ENCODE measurements around the gene SLC35B2.

Gene SLC35B2

DNA sequence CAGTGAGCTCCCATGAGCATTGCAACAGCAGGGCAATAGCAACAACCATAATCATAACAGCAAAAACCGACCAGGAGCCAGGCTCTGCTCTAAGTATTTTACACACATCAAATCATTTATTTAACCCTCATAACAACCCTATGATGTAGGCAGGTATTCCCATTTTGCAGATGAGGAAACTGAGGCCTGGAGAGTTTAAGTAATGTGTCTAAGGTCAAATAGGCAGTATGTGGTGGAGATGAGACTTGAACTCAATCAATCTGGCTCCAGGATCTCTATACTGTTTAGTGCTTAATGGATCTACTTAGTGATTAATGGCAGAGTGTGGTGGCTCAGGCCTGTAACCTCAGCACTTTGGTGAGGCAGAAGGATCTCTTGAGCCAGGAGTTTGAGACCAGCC lies 16.3 kb upstream of the SLC35B2 start:
- peaks cover 68 to 70% of the 10 kb centered on the region in 2 donors for H3K27me3 ChIP-seq (ENCODE audit: control insufficient read depth in 1 of 2, insufficient read depth in 2 of 2, low read length in 2 of 2)
- peaks cover 0 to 3% of the 10 kb centered on the region in 2 donors for H3K4me1 ChIP-seq (ENCODE audit: control insufficient read depth in 1 of 2, insufficient read depth in 2 of 2, low read length in 2 of 2)
- H3K27ac ChIP-seq (ENCODE audit: low read depth, low read length): no peak overlapping the region
- no peak overlapping the region for H3K4me3 ChIP-seq (ENCODE audit: low read depth in 1 of 2, low read length in 2 of 2)
- no peaks in the 10 kb centered on the region for H3K36me3 ChIP-seq (ENCODE audit: control insufficient read depth in 1 of 2, insufficient read depth in 2 of 2, low read length in 2 of 2)
- H3K9me3 ChIP-seq (ENCODE audit: control insufficient read depth in 1 of 2, low read length in 2 of 2): no peaks in the 10 kb centered on the region
- H3K9ac ChIP-seq (ENCODE audit: low read depth in 1 of 2, low read length in 2 of 2): no peak overlapping the region

- no peaks in the 10 kb centered on the region for H3K9me3 ChIP-seq (ENCODE audit: control insufficient read depth in 1 of 2, low read length in 2 of 2)
- no peak overlapping the region for H3K4me3 ChIP-seq (ENCODE audit: low read depth in 1 of 2, low read length in 2 of 2)
- H3K27me3 ChIP-seq (ENCODE audit: control insufficient read depth in 1 of 2, insufficient read depth in 2 of 2, low read length in 2 of 2): peaks cover 69 to 73% of the 10 kb centered on the region in 2 donors
- no peak overlapping the region for H3K9ac ChIP-seq (ENCODE audit: low read depth in 1 of 2, low read length in 2 of 2)
- no peaks in the 10 kb centered on the region for H3K36me3 ChIP-seq (ENCODE audit: control insufficient read depth in 1 of 2, insufficient read depth in 2 of 2, low read length in 2 of 2)
- peaks cover 0 to 3% of the 10 kb centered on the region in 2 donors for H3K4me1 ChIP-seq (ENCODE audit: control insufficient read depth in 1 of 2, insufficient read depth in 2 of 2, low read length in 2 of 2)
- no peak overlapping the region for H3K27ac ChIP-seq (ENCODE audit: low read depth, low read length)
These were observed 15.8 kb upstream of the SLC35B2 start for GRCh38 chr6:44272999-44273566.

- no peaks in the 10 kb centered on the region for H3K36me3 ChIP-seq (ENCODE audit: control insufficient read depth in 1 of 2, insufficient read depth in 2 of 2, low read length in 2 of 2)
- H3K4me1 ChIP-seq (ENCODE audit: control insufficient read depth in 1 of 2, insufficient read depth in 2 of 2, low read length in 2 of 2): peaks cover 0 to 3% of the 10 kb centered on the region in 2 donors
- no peak overlapping the region for H3K27ac ChIP-seq (ENCODE audit: low read depth, low read length)
- H3K27me3 ChIP-seq (ENCODE audit: control insufficient read depth in 1 of 2, insufficient read depth in 2 of 2, low read length in 2 of 2): peaks cover 64 to 67% of the 10 kb centered on the region in 2 donors
- no peak overlapping the region for H3K9ac ChIP-seq (ENCODE audit: low read depth in 1 of 2, low read length in 2 of 2)
- H3K4me3 ChIP-seq (ENCODE audit: low read depth in 1 of 2, low read length in 2 of 2): no peak overlapping the region
- no peaks in the 10 kb centered on the region for H3K9me3 ChIP-seq (ENCODE audit: control insufficient read depth in 1 of 2, low read length in 2 of 2)
These were observed 15.2 kb upstream of the SLC35B2 start for GRCh38 chr6:44272529-44272928.

DNA sequence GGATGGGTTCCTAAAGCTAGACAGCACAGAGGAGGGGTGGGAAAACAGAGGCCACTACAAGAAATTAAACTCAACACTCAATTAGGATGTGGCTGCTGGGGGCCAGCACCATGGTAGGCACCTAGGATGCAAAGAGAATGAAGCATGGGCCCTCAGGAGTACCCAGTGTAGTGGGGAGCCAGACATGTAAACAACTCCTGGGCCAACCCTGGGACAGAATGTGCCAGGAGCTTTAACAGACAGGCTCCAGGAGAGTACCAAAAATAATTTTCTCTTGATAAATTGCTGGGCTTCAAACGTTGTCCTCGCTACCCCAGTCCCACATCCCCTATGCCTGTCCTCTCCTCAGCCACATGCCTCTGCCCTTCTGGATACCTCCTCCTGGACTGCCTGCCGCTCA lies 14.6 kb upstream of the SLC35B2 start:
- H3K36me3 ChIP-seq (ENCODE audit: control insufficient read depth in 1 of 2, insufficient read depth in 2 of 2, low read length in 2 of 2): no peaks in the 10 kb centered on the region
- peaks cover 58 to 64% of the 10 kb centered on the region in 2 donors for H3K27me3 ChIP-seq (ENCODE audit: control insufficient read depth in 1 of 2, insufficient read depth in 2 of 2, low read length in 2 of 2)
- H3K4me3 ChIP-seq (ENCODE audit: low read depth in 1 of 2, low read length in 2 of 2): no peak overlapping the region
- no peak overlapping the region for H3K9ac ChIP-seq (ENCODE audit: low read depth in 1 of 2, low read length in 2 of 2)
- no peak overlapping the region for H3K27ac ChIP-seq (ENCODE audit: low read depth, low read length)
- H3K9me3 ChIP-seq (ENCODE audit: control insufficient read depth in 1 of 2, low read length in 2 of 2): no peaks in the 10 kb centered on the region
- peaks cover 0 to 3% of the 10 kb centered on the region in 2 donors for H3K4me1 ChIP-seq (ENCODE audit: control insufficient read depth in 1 of 2, insufficient read depth in 2 of 2, low read length in 2 of 2)

DNA sequence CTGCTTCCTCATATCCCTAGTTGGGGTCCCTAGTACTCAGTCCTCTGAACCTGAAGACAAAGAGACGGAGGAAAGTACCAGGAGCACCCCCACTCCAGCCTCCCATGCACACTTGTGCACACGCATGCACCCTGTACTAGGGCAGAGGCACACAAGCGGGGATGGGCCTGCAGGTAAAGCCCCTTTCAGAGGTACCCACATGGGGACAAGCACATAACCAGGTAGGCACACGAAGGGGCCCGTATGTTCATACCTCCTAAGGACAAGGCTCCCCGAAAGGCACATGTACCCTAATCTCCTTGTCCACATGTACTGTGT lies 14.0 kb upstream of the SLC35B2 start:
- Histone ChIP-seq H3K9ac (ENCODE audit: low read depth in 1 of 2, low read length in 2 of 2) (no peak overlapping the region), H3K4me3 (ENCODE audit: low read depth in 1 of 2, low read length in 2 of 2) (no peak overlapping the region), H3K9me3 (ENCODE audit: control insufficient read depth in 1 of 2, low read length in 2 of 2) (no peaks in the 10 kb centered on the region), H3K4me1 (ENCODE audit: control insufficient read depth in 1 of 2, insufficient read depth in 2 of 2, low read length in 2 of 2) (peaks cover 0 to 3% of the 10 kb centered on the region in 2 donors), H3K27me3 (ENCODE audit: control insufficient read depth in 1 of 2, insufficient read depth in 2 of 2, low read length in 2 of 2) (peaks cover 52 to 58% of the 10 kb centered on the region in 2 donors), H3K36me3 (ENCODE audit: control insufficient read depth in 1 of 2, insufficient read depth in 2 of 2, low read length in 2 of 2) (no peaks in the 10 kb centered on the region), H3K27ac (ENCODE audit: low read depth, low read length) (no peak overlapping the region)

DNA sequence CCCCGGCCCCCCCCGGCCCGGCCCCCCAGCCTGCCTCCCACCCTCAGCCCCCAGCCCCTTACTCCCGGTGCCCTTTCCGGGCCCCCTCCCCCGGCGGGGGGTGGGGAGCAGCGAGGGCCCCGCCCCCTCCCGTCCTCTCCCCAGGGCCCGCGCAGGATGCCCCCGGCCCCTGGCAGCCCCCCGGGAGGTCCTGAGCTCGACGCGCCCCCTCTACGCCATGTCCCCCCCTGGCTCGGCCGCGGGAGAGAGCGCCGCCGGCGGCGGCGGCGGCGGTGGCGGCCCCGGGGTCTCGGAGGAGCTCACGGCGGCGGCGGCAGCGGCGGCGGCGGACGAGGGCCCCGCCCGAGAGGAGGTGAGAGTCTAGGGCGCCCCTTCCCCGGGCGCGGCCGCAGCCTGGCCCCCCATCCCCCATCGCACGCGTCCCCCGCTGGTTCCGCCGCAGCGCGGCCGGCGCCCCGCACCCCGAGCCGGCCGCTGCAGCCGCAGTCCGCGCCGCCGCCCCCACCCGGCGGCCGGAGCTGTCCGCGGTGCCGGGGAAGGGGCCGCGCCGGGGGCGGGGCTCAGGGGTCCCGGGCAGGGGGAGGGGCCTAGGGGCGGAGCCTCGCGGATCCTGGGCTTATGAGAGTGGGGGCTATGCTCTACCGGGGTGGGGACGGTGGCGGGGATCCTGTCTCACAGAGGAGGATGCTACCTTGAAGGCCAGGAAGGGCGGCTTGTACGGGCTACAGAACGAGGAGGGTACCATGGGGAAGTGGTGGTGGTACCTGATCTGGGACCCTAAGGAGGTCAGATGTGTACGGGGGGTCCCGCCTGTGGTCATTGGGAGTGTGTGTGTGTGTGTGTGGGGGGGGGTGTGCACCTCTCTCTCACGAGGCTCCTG lies 13.4 kb upstream of the SLC35B2 start:
- no peak overlapping the region for H3K4me3 ChIP-seq (ENCODE audit: low read depth in 1 of 2, low read length in 2 of 2)
- no peaks in the 10 kb centered on the region for H3K36me3 ChIP-seq (ENCODE audit: control insufficient read depth in 1 of 2, insufficient read depth in 2 of 2, low read length in 2 of 2)
- H3K9me3 ChIP-seq (ENCODE audit: control insufficient read depth in 1 of 2, low read length in 2 of 2): no peaks in the 10 kb centered on the region
- H3K27me3 ChIP-seq (ENCODE audit: control insufficient read depth in 1 of 2, insufficient read depth in 2 of 2, low read length in 2 of 2): peaks cover 50 to 55% of the 10 kb centered on the region in 2 donors
- peaks cover 0 to 3% of the 10 kb centered on the region in 2 donors for H3K4me1 ChIP-seq (ENCODE audit: control insufficient read depth in 1 of 2, insufficient read depth in 2 of 2, low read length in 2 of 2)
- H3K9ac ChIP-seq (ENCODE audit: low read depth in 1 of 2, low read length in 2 of 2): no peak overlapping the region
- no peak overlapping the region for H3K27ac ChIP-seq (ENCODE audit: low read depth, low read length)

DNA sequence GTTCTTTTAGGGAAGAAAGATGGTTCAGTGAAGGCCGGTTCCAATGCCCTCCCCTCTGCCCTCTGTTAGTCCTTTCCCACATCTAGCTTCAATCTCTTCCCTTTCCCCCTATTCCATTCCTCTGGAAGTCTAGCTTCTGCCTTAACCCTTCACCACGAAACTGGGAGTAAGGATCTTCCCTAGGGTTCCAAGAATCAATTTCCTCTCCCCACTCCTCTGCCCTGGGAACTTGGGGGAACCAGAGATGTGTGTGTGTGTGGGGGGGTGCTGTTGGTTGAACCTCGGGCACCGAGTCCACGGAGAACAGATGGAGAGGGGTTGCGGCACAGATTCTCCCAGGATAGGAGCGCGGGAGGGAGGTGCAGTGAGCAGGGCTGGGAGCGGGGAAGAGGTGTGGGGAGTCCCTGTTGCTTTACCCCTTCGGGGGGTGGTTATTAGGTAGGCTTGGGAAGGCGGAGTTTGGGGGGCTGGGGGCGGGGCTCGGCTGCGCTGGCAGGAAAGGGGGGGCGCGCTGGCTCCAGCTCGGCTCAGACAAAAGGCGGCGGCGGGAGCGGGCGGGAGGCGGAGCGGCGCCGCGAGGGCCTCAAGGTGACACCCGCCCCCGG lies 12.7 kb upstream of the SLC35B2 start, which contains the start of gene TMEM151B:
Gene TMEM151B, plus strand, starts transcription at position 530 of the 605 bp plus-strand sequence. CDS start 293 bp downstream, outside the sequence.
- no peak within 1 kb of the TSS for H3K27ac ChIP-seq (ENCODE audit: low read depth, low read length)
- peaks cover 0 to 3% of the 10 kb centered on the region in 2 donors for H3K4me1 ChIP-seq (ENCODE audit: control insufficient read depth in 1 of 2, insufficient read depth in 2 of 2, low read length in 2 of 2)
- no peaks in the 10 kb centered on the region for H3K36me3 ChIP-seq (ENCODE audit: control insufficient read depth in 1 of 2, insufficient read depth in 2 of 2, low read length in 2 of 2)
- no peaks in the 10 kb centered on the region for H3K9me3 ChIP-seq (ENCODE audit: control insufficient read depth in 1 of 2, low read length in 2 of 2)
- no peak within 1 kb of the TSS for H3K9ac ChIP-seq (ENCODE audit: low read depth in 1 of 2, low read length in 2 of 2)
- no peak within 1 kb of the TSS for H3K4me3 ChIP-seq (ENCODE audit: low read depth in 1 of 2, low read length in 2 of 2)
- peaks cover 43 to 50% of the 10 kb centered on the region in 2 donors for H3K27me3 ChIP-seq (ENCODE audit: control insufficient read depth in 1 of 2, insufficient read depth in 2 of 2, low read length in 2 of 2)

- H3K27me3 ChIP-seq (ENCODE audit: control insufficient read depth in 1 of 2, insufficient read depth in 2 of 2, low read length in 2 of 2): peaks cover 43 to 50% of the 10 kb centered on the region in 2 donors
- no peak overlapping the region for H3K27ac ChIP-seq (ENCODE audit: low read depth, low read length)
- no peaks in the 10 kb centered on the region for H3K9me3 ChIP-seq (ENCODE audit: control insufficient read depth in 1 of 2, low read length in 2 of 2)
- H3K4me3 ChIP-seq (ENCODE audit: low read depth in 1 of 2, low read length in 2 of 2): no peak overlapping the region
- no peak overlapping the region for H3K9ac ChIP-seq (ENCODE audit: low read depth in 1 of 2, low read length in 2 of 2)
- H3K4me1 ChIP-seq (ENCODE audit: control insufficient read depth in 1 of 2, insufficient read depth in 2 of 2, low read length in 2 of 2): peaks cover 4 to 6% of the 10 kb centered on the region in 2 donors
- H3K36me3 ChIP-seq (ENCODE audit: control insufficient read depth in 1 of 2, insufficient read depth in 2 of 2, low read length in 2 of 2): no peaks in the 10 kb centered on the region
These were observed 12.0 kb upstream of the SLC35B2 start for GRCh38 chr6:44269178-44269920.

- no peaks in the 10 kb centered on the region for H3K36me3 ChIP-seq (ENCODE audit: control insufficient read depth in 1 of 2, insufficient read depth in 2 of 2, low read length in 2 of 2)
- peaks cover 35 to 43% of the 10 kb centered on the region in 2 donors for H3K27me3 ChIP-seq (ENCODE audit: control insufficient read depth in 1 of 2, insufficient read depth in 2 of 2, low read length in 2 of 2)
- H3K4me3 ChIP-seq (ENCODE audit: low read depth in 1 of 2, low read length in 2 of 2): no peak overlapping the region
- no peak overlapping the region for H3K9ac ChIP-seq (ENCODE audit: low read depth in 1 of 2, low read length in 2 of 2)
- H3K4me1 ChIP-seq (ENCODE audit: control insufficient read depth in 1 of 2, insufficient read depth in 2 of 2, low read length in 2 of 2): peaks cover 15 to 18% of the 10 kb centered on the region in 2 donors
- no peak overlapping the region for H3K27ac ChIP-seq (ENCODE audit: low read depth, low read length)
- no peaks in the 10 kb centered on the region for H3K9me3 ChIP-seq (ENCODE audit: control insufficient read depth in 1 of 2, low read length in 2 of 2)
These were observed 10.8 kb upstream of the SLC35B2 start for GRCh38 chr6:44268095-44268628.

Measured in duodenal mucosa (tissue), 2 donors.